Measurements from ENCODE around the gene OR2D2. TPM values are rescaled to one million over a fixed set of nuclear protein-coding genes. Genes with fewer than 3 reads are reported as not detected.

The OR2D2 gene
- total and polyA plus RNA-seq, 2 of the 13 experiments (the other 11 are each of a cell fraction or from before 2014, with no cell fraction given), result not detected

- no peak for DNase-seq (ENCODE audit: low spot score)
- Histone ChIP-seq H2AFZ (ENCODE audit: low read length) (no peak overlapping the region), H3K4me2 (ENCODE audit: low read depth, low read length) (no peak overlapping the region), H3K9me3 (ENCODE audit: low read length) (no peaks in the 10 kb centered on the region), H3K9ac (ENCODE audit: insufficient read depth, low read depth, low read length) (no peak overlapping the region), H3K4me3 (replicated peaks in 1 of 3; ENCODE audit: insufficient read depth in 1 of 3, low read depth in 2 of 3, low read length in 3 of 3) (no peak overlapping the region), H3K4me1 (ENCODE audit: insufficient read depth, low read length) (no peaks in the 10 kb centered on the region), H4K20me1 (ENCODE audit: insufficient read depth, low read length) (no peaks in the 10 kb centered on the region), H3K27ac (ENCODE audit: extremely low read length, insufficient read depth, low read length) (no peak overlapping the region), H3K27me3 (ENCODE audit: control insufficient read depth in 1 of 2, insufficient read depth in 2 of 2, low read length in 2 of 2) (peaks cover 0 to 16% of the 10 kb centered on the region in 2 experiments; a peak in 2 of 5 replicates), H3K36me3 (replicated peaks in 1 of 2; ENCODE audit: control insufficient read depth in 1 of 2, insufficient read depth in 2 of 2, low read length in 2 of 2) (no peaks in the 10 kb centered on the region), H3K79me2 (ENCODE audit: insufficient read depth, low read length) (no peaks in the 10 kb centered on the region)
- BruUV-seq (replicated peaks), result no TSS peak
- 35% methylated on average over 4 of the region's 4 CpGs for WGBS (ENCODE audit: low lambda C conversion rate)
- intact Hi-C loops (cut with micrococcal nuclease; ENCODE audit: unreplicated experiment) (no loop called here), in situ Hi-C loops (cut with HindIII; ENCODE audit: extremely low pct_ligation_motif_present, low pct_unique_long_range_greater_than_20kb) (no loop called here)
- no peak for TF ChIP-seq MED1 (CRISPR knock-in tag; IDR thresholded peaks at IDR 0.05)
- no peak for TF ChIP-seq NAIF1 (CRISPR knock-in tag; IDR thresholded peaks at IDR 0.05; ENCODE audit: borderline replicate concordance)
- no peak for TF ChIP-seq ARNTL (CRISPR knock-in tag; IDR thresholded peaks at IDR 0.05)
- TF ChIP-seq MTF1 (CRISPR knock-in tag; IDR thresholded peaks at IDR 0.05), result no peak
- TF ChIP-seq RELA (CRISPR knock-in tag; IDR thresholded peaks at IDR 0.05), result no peak
- no peak for TF ChIP-seq THYN1 (CRISPR knock-in tag; IDR thresholded peaks at IDR 0.05; ENCODE audit: borderline replicate concordance, low read depth)
- no peak for TF ChIP-seq NR2C2 (CRISPR knock-in tag; IDR thresholded peaks at IDR 0.05; ENCODE audit: borderline replicate concordance)
- no peak for TF ChIP-seq ZBTB3 (CRISPR knock-in tag; IDR thresholded peaks at IDR 0.05; ENCODE audit: borderline replicate concordance, low read depth)
- TF ChIP-seq AKNA (CRISPR knock-in tag; IDR thresholded peaks at IDR 0.05; ENCODE audit: borderline replicate concordance), result no peak
- POLR2A ChIA-PET, result no interaction called here
- CTCF ChIA-PET (ENCODE audit: low intra/inter-chr PET ratio, low total read pairs), result no interaction called here
- ATAC-seq, result no peak
- FAIRE-seq, result no peak
These were observed 36.6 kb upstream of the OR2D2 start for GRCh38 chr11:6928916-6929315.
